AG09309 (cell line): ENCODE measurements around the gene BTBD6.

Experiments
- DNase-seq: peaks from one replicate; pipeline ENCODE4 v3.0.0-alpha.2; 2010; ENCODE audit warnings: low read depth
- H3K4me3 ChIP-seq: 2 replicates; pipeline ENCODE4 v1.5.1; 2011; ENCODE audit warnings: mild to moderate bottlenecking, low read depth, low read length, moderate library complexity; ENCODE audit not compliant: control insufficient read depth
- TF ChIP-seq, protein P1 (sequence below): IDR thresholded peaks from 2 replicates; pipeline ENCODE4 v1.5.1; 2011; ENCODE audit warnings: mild to moderate bottlenecking, low read depth, low read length, inconsistent platforms; ENCODE audit not compliant: insufficient read depth, control insufficient read depth; ENCODE audit errors: missing control alignments

Gene BTBD6

DNA sequence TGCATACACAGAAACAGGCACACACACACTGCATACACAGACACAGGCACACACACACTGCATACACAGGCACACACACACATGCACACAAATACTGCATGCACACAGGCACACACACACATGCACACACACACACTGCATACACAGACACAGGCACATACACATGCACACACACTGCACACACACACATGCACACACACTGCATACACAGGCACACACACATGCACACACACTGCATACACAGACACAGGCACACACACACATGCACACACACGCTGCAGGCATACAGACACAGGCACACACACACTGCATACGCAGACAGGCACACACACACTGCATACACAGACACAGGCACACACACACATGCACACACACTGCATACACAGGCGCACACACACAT lies 32.7 kb upstream of the BTBD6 start:
- TF ChIP-seq, protein P1, sequence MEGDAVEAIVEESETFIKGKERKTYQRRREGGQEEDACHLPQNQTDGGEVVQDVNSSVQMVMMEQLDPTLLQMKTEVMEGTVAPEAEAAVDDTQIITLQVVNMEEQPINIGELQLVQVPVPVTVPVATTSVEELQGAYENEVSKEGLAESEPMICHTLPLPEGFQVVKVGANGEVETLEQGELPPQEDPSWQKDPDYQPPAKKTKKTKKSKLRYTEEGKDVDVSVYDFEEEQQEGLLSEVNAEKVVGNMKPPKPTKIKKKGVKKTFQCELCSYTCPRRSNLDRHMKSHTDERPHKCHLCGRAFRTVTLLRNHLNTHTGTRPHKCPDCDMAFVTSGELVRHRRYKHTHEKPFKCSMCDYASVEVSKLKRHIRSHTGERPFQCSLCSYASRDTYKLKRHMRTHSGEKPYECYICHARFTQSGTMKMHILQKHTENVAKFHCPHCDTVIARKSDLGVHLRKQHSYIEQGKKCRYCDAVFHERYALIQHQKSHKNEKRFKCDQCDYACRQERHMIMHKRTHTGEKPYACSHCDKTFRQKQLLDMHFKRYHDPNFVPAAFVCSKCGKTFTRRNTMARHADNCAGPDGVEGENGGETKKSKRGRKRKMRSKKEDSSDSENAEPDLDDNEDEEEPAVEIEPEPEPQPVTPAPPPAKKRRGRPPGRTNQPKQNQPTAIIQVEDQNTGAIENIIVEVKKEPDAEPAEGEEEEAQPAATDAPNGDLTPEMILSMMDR = no peak
- H3K4me3 ChIP-seq = no peak overlapping the region
- no peak for DNase-seq

DNA sequence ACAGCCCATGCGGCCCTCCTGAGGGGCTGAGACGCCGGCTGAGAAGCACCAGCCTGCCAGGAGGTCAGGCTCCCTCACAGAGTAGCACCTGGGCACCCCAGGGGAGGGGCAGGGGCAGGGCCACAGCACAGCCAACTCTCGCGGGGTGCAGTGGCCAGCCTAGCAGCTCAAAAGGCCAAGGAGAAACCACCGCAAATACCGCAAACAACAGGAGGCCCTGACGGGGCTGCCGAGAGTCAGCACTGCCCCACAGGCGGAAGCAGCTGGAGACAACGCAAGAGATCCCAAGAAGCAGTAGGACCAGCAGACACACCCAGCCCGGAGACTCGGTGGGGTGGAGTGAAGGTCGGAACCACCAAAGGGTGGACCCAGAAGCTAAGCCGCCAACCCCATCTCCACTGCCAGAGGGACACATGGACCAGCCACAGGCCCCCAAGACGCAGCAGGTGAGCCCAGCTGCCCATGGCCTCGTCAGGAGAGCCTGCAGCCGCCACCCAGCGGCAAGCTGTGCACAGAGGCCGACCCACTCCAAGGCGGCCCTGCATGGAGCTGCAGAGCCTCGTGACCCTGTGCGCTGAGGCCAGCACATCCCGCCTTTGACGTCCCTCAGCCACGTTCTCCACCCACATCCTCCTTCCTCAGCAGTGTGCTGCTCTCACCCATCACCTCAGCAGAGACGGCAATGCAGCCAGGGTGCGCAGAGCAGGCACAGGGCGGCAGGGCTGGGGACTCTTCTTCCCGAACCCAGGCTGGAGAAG lies 31.7 kb upstream of the BTBD6 start:
- no peak overlapping the region for H3K4me3 ChIP-seq
- TF ChIP-seq, protein P1 = no peak
- DNase-seq = no peak

DNA sequence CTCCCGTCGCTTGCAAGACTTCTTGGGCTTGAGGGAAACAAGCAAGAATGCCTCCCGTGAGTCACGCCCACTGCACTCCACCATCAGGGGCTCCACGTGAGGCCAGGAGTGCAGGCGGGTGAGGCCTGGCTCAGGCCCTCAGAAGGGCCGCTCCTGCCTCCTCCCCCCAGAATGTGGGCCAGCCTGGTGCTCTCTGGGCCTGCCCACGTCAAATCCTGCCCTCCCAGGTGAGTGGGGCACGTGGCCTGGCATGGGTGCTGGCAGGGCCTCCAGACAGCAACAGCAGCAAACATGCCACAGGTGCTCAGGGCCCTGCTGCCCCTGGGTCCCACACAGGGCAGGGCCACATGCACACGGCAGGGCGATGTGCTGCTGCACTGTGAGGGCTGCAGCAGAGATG lies 30.6 kb upstream of the BTBD6 start:
- TF ChIP-seq, protein P1 = no peak
- no peak for DNase-seq
- H3K4me3 ChIP-seq = no peak overlapping the region

DNA sequence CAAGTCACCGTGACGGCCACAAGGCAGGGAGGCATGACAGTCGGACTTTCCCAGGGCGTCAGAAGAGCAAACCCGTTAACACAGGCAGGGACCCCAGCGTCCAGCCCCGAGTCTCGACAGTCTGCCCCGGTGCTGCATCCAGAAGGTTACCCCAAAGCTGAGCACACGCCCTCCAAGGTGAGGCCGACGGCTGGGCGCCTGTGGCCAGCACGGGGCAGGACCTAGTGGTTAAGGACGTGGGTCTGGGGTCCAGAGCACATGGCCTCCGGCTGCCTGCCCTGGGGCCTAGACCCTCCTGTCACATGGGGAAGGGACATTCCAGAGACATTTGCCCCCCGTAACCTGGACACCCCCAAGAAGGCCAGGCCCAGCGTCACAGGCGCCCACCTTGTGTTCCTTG lies 29.7 kb upstream of the BTBD6 start:
- no peak for DNase-seq
- TF ChIP-seq, protein P1 = no peak
- no peak overlapping the region for H3K4me3 ChIP-seq

DNA sequence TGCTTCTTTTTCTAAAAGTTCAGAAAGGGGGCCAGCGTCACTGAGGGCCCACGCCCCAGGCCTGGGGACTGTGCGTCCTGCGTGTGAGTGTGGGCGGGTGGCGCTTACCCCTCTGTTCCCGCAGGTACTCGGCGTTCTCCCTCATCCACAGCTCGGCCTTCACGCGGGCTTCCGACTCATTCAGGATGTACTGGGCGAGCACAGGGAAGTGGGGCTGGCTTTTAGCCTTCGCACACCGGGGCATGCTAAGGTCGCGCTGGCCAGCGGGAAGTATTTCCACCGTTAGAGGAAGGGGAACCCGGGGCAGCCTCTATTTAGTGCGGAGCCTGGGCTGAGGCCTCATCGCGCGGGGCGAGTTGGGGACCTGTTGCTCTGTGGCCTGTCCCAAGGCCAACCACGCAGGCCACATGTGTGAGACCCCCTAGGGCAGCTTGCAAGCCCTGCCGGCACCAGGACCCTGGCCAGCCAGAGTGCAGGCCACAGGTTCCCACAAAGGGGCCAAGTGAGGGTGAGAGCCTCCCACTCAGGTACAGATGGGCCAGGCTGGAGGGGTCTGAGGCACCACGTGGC lies 29.2 kb upstream of the BTBD6 start:
- H3K4me3 ChIP-seq = no peak overlapping the region
- TF ChIP-seq, protein P1 = no peak
- DNase-seq = no peak

DNA sequence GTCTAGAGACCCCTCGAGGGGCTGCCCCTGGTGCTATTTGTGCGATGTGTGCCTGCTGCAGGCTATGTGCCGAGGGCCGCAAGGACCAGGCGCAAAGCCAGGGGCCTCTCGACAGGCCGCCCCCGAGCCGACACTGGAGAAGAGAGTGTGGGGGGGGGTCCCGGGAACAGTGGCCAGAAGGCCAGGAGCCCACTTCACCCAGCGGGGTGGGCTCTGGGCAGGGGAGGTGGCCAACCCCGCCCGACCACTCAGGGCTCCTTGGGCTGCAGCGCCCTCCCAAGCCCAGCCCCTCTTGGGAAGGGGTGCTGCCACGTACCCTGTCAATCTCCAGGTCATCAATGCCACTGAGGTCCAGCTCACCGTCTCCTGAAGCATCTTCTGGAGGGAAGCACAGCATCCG lies 28.6 kb upstream of the BTBD6 start:
- no peak for DNase-seq
- TF ChIP-seq, protein P1 = no peak
- no peak overlapping the region for H3K4me3 ChIP-seq
